Measurements from ENCODE around the gene JADE3. TPM values are rescaled to one million over a fixed set of nuclear protein-coding genes. Genes with fewer than 3 reads are reported as not detected.

The JADE3 gene
- total RNA-seq, 1 experiment from 2014 or later: 20.2 TPM

GRCh38 chrX:47080915-47081236, 168.7 kb downstream of the JADE3 start:
- Histone ChIP-seq H2BK15ac (ENCODE audit: low read depth, low read length) (no peak overlapping the region), H4K8ac (replicated peaks; ENCODE audit: insufficient read length, low read depth, low read length) (no peak overlapping the region), H3K27me3 (ENCODE audit: insufficient read depth, low read length) (no peaks in the 10 kb centered on the region), H2BK12ac (ENCODE audit: insufficient read length, low read depth, low read length) (no peak overlapping the region), H3T11ph (ENCODE audit: low read length) (no peak overlapping the region), H3K27ac (ENCODE audit: insufficient read length, low read depth, low read length) (no peak overlapping the region), H2BK120ac (ENCODE audit: low read depth, low read length, poor library complexity, severe bottlenecking) (no peak overlapping the region), H3K4me2 (ENCODE audit: insufficient read depth, insufficient read length, low read length) (no peak overlapping the region), H2AK5ac (ENCODE audit: insufficient read length, low read length) (no peak overlapping the region), H3K9me3 (ENCODE audit: control insufficient read depth, low read depth, low read length) (peaks cover 18% of the 10 kb centered on the region), H3K79me1 (ENCODE audit: insufficient read depth, low read depth, low read length, poor library complexity, severe bottlenecking) (no peaks in the 10 kb centered on the region), H2AFZ (ENCODE audit: low read length) (no peak overlapping the region), H3K14ac (ENCODE audit: insufficient read depth, low read length) (no peak overlapping the region), H3K79me2 (ENCODE audit: insufficient read depth, low read length) (no peaks in the 10 kb centered on the region), H3K9ac (ENCODE audit: extremely low read depth, insufficient read length, low read length) (no peak overlapping the region), H2BK5ac (ENCODE audit: insufficient read length, low read length) (no peak overlapping the region), H4K20me1 (ENCODE audit: control insufficient read depth, insufficient read depth, insufficient read length) (no peaks in the 10 kb centered on the region), H3K56ac (ENCODE audit: insufficient read length, low read depth, low read length) (no peak overlapping the region), H3K4me1 (ENCODE audit: insufficient read depth, low read length) (no peaks in the 10 kb centered on the region), H4K5ac (ENCODE audit: insufficient read length, low read depth, low read length) (no peak overlapping the region), H3K23ac (ENCODE audit: insufficient read length, low read depth, low read length) (no peak overlapping the region), H2BK20ac (ENCODE audit: low read depth, low read length, poor library complexity, severe bottlenecking) (no peak overlapping the region), H3K4ac (ENCODE audit: low read depth, low read length) (no peak overlapping the region), H3K23me2 (ENCODE audit: insufficient read length, low read depth, low read length, poor library complexity, severe bottlenecking) (no peaks in the 10 kb centered on the region), H3K18ac (ENCODE audit: insufficient read length, low read depth, low read length) (no peak overlapping the region), H4K91ac (ENCODE audit: insufficient read length, low read depth, low read length) (no peak overlapping the region)
- no peaks in the 10 kb centered on the region; the same call in 1 of the 2 replicates for H3K27me3 Mint-ChIP-seq (ENCODE audit: low read depth)
- WGBS (ENCODE audit: extremely low coverage, insufficient read length, low lambda C conversion rate): no CpG with 5 or more reads among the region's 5 CpGs
- H3K9me3 Mint-ChIP-seq: peaks cover 54 to 60% of the 10 kb centered on the region in 2 experiments
- H3K36me3 Mint-ChIP-seq (ENCODE audit: insufficient read depth in 1 of 3, low read depth in 3 of 3): peaks cover 0 to 6% (median 0%) of the 10 kb centered on the region in 3 experiments; a peak in 1 of 7 replicates
- no peak for TF ChIP-seq CTCF (conservative IDR thresholded peaks at IDR 0.05)
- no peaks in the 10 kb centered on the region for H3K4me1 Mint-ChIP-seq
- H3K4me3 Mint-ChIP-seq: no peak overlapping the region
- H3K27ac Mint-ChIP-seq: no peak overlapping the region
- no peak for DNase-seq

All from H9 (cell line).